Stimulated activated CD4-positive, alpha-beta T cell treated with anti-CD3 and anti-CD28 coated beads, Interleukin-12 subunit alpha, Interleukin-12 subunit beta, amount 100 ng/mL, for 4 hours (primary cell): ENCODE data around the gene CYP2A6.
"Not testable (repeated sequence)": the region's sequence is repeated elsewhere in the genome, so short reads cannot be mapped to it uniquely, and the experiment has no call there.

Experiments
- DNase-seq: peaks from one replicate; pipeline ENCODE4 v3.0.0-alpha.2; 2020

CYP2A6 gene

GRCh38 chr19:40850277-40850676 is at the start of gene CYP2A6:
Gene CYP2A6 (minus strand): TSS chr19:40850447. CDS start chr19:40850426, 21 bp downstream.
- not testable (repeated sequence) for DNase-seq

DNA sequence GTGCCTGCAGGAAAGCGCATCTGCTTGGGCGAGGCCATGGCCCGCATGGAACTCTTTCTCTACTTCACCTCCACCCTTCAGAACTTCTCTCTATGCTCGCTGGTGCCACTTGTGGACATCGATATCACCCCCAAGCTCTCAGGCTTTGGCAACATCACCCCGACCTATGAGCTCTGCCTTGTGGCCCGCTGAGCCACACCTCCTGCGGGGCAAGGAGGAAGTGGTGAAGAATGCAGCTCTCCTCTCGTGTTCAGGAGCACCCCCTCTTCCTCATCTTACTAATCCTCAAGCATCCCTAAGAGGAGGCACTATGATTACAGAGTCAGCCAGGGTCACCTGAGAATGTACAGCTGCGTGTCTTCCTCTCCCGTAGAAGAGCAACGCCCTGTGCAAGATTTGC is 49.7 kb upstream of the CYP2A6 start:
- not testable (repeated sequence) for DNase-seq

DNA sequence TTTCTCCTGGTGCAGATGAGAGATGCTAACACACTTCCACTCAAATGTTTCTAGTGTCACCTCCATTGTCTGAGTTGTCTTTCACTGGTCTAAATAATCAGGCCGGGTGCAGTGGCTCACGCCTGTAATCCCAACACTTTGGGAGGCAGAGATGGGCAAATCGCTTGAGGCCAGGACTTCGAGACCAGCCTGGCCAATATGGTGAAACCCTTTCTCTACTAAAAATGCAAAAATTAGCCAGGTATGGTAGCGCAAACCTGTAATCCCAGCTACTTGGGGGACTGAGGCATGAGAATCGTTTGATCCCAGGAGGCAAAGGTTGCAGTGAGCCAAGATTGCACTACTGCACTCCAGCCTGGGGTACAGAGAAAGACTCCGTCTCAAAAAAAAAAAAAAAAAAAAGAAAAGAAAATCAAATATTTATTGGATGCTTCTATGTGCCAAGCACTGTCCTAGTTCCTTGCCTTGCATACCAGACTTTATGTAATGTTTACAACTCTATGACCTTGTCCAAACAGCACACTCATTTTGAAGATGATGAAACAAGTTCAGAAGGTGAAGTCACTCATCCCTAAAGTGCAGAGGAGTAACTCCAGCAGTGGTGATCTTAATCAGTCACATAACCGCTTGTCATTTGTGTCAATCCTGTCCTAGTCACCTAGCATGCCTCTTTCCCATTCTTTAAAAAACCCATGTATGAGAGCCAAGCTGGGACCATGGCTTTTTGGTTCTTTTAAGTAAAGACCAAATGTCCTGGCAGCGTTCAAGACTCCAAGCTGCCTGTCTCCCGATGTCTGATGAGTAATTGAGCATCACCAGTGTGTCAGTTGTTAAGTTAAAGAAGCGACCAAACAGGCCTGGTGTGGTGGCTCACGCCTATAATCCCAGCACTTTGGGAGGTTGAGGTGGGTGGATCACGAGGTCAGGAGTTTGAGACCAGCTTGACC is 46.9 kb upstream of the CYP2A6 start:
- DNase-seq = not testable (repeated sequence)

DNA sequence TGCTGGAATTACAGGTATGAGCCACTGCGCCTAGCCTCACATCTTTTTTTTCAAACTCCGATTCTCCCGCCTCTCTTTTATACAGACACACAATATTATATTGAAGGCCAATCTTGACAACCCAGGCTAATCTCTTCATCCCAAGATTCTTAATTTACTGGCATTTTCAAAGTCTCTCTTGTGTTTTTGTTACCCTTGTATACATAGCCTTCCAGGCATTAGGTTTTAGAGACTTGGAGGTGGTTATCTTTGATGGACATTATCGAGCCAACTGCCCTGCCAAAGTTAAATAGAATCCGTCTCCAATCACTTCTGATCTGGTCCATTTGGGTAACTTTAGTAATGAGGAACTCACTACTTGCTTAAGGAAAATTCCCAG is 46.2 kb upstream of the CYP2A6 start:
- DNase-seq = no peak

DNA sequence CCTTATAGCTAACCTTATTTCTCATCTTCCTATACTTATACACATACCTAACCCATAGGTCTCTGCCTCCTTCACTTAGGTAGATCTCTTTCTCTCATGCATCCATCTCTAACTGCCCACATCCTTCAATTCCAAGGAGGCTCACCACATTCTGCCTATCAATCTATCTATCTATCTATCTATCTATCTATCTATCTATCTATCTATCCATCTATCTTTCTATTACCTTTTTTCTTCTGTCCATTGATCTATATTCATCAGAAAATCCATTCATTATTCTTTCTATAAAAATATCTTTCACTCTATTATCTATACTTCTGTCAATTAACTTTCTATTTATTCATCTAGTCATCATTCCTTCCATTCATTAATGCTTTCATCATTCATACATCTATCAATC is 42.9 kb upstream of the CYP2A6 start:
- DNase-seq = no peak

DNA sequence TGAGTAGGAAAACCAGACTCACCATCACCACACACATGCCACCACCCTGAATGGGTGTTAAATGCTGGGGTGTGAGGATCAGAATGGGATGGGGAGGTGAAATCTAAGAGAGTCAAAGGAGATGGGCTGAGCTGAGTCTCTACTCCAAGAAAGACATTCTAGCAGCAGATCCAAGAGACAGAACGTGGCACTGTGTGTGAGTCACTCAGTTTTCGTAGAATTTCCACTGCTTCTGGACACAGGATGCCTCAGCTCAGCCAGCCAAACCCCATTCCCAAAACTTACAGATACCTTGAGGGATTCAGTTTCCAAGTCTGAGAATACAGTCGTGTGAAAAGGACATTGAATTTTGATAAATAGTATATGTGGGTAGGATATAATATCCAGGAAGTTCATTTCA is 39.1 kb upstream of the CYP2A6 start:
- DNase-seq = no peak

GRCh38 chr19:40888191-40888590 is 37.9 kb upstream of the CYP2A6 start:
- no peak for DNase-seq

DNA sequence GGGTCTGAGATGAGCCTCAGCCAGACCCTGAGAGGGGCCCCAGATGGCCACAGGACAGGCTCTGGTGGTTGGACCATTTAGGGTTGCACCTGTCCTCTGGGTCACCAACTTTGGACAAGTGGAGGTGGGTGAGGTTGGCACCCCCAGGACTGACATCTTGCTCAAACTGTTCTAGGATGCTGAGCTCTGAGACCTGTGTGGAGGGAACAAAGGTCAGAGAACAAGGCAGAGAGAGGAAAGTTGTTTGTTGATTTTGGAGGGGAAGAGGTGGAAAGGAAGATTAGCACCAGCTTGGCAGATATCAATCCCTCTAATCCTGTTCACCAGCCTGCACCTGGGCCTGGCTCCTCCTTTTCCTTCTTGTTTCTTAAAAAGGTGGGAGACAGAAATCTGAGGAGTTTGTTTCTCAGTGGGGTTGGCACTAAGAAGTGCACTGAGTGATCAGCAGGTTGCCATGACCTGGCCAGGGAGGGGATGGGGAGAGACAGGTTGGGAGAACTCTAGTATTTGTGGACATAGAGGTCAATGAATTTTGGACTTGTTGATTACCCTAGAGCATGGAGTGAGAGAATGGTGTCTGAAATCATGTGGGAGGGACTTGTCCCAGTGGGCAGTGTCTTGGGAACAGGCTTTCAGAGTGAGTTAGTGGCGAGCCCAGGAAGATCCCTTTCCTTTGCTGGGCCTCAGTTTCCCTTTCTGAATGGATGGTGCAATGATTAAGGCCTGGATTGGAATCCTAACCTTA is 34.1 kb upstream of the CYP2A6 start:
- not testable (repeated sequence) for DNase-seq

DNA sequence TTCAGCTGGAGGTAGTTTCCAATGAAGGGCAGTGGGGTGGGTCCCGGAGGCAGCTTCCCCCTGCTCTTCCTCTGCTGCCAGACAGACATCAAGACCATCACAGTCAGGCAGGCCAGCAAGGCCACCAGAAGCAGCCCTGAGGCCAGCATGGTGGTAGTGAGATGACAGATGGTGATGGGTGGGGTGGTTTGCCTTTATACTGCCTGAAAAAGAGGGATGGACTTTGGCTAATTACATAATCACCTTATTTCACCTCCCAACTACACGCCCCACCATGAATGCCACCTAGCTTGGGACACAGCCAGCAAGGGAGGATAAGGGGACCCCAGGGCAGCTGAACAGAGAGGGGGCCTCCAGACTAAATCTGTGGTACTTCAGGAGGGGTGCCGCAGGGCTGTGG is 31.8 kb upstream of the CYP2A6 start, which contains the start of gene CYP2A7:
CYP2A7 (minus strand) TSS at position 170 of the 400 bp plus-strand sequence; CDS start at position 149, 21 bp downstream.
- DNase-seq = not testable (repeated sequence)

- DNase-seq = not testable (repeated sequence)
Measured at GRCh38 chr19:40879349-40879748, 29.1 kb upstream of the CYP2A6 start.

DNA sequence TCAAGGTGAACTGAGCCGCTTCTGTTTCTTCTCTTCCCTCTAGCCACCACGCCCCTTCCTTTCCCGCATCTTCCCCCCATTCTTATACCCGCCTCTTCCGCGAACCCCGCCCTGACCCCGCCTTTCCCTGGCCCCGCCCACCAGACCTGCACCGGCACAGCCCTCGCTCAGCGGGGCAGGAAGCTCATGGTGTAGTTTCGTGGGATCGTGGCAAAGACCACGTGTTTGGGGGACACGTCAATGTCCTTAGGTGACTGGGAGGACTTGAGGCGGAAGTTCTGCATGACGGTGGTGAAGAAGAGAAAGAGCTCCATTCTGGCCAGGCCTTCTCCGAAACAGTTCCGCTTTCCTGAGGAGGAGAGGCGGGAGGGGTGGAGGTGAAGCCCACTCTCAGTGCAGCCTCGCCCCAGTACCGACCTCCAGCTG is 25.3 kb upstream of the CYP2A6 start:
- DNase-seq = peak; percentile 83

- DNase-seq = not testable (repeated sequence)
Measured at GRCh38 chr19:40874874-40875273, 24.6 kb upstream of the CYP2A6 start.

- DNase-seq = not testable (repeated sequence)
Measured at GRCh38 chr19:40873873-40874272, 23.6 kb upstream of the CYP2A6 start.

DNA sequence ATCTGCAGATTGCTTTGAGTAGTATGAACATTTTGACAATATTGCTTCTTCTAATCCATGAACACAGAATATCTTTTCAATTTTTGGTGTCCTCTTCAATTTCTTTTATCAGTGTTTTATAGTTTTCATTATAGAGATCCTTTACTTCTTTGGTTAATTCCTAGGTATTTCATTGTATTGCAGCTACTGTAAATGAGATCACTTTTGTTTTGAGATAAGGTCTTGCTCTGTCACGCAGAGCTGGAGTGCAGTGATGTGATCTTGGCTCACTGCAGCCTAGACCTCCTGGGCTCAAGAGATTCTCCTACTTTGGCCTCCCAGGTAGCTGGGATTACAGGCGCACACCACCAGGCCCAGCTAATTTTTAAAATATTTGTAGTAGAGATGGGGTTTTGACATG is 22.0 kb upstream of the CYP2A6 start:
- DNase-seq = no peak

- no peak for DNase-seq
Measured at GRCh38 chr19:40867701-40868100, 17.5 kb upstream of the CYP2A6 start.

- not testable (repeated sequence) for DNase-seq
Measured at GRCh38 chr19:40864739-40865496, 14.7 kb upstream of the CYP2A6 start.

GRCh38 chr19:40862785-40863184 is 12.5 kb upstream of the CYP2A6 start:
- no peak for DNase-seq

DNA sequence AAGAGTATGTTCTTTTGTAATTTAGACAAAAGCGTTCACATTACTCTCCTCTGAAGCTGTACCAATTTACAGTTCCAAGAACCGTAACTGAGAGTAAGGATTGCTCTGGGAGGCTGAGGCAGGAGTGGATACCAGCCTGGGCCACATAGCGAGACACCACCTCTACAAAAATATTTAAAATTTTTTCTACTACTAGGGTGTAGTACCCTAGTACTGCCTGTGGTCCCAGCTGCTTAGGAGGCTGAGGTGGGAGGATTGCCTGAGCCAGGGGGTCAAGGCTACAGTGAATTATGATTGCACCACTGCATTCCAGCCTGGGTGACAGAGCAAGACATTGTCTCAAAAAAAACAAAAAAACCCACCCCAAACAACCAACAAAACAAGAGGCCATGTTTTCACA is 12.1 kb upstream of the CYP2A6 start:
- no peak for DNase-seq

- DNase-seq = no peak
Measured at GRCh38 chr19:40858109-40858508, 7.9 kb upstream of the CYP2A6 start.

GRCh38 chr19:40852467-40853152 is 2.4 kb upstream of the CYP2A6 start:
- DNase-seq = not testable (repeated sequence)

DNA sequence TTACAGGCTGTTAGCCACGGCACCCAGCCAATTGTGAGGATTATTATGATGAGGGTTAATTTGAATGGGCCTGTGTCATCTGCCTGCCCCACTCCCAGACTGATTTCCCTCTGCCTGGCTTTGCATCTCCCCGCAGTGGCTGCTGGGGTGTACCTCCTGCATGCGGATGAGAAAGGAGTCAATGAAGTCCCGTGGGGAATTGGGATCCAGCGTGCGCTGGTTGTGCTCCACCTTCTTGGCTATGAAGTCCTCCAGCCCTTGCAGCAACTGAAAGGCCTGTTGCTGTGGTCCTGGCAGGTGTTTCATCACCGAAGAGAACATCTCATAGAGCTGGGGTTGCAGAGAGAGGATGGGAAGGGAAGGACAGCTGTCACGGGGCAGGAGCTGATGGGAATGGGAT is 3.5 kb downstream of the CYP2A6 start:
- not testable (repeated sequence) for DNase-seq

- DNase-seq = peak; percentile 67
Measured at GRCh38 chr19:40843653-40844052, 6.6 kb downstream of the CYP2A6 start.
